TTC549 (cell line): ENCODE results near the gene KIAA0753.
"Not testable (repeated sequence)": the region's sequence is repeated elsewhere in the genome, so short reads cannot be mapped to it uniquely, and the experiment has no call there.

Experiments
- FAIRE-seq: peaks from 2 replicates; lab custom pipeline; 2012; peaks lifted over from hg19 to GRCh38; lab: Jason Lieb, UNC

KIAA0753 gene

DNA sequence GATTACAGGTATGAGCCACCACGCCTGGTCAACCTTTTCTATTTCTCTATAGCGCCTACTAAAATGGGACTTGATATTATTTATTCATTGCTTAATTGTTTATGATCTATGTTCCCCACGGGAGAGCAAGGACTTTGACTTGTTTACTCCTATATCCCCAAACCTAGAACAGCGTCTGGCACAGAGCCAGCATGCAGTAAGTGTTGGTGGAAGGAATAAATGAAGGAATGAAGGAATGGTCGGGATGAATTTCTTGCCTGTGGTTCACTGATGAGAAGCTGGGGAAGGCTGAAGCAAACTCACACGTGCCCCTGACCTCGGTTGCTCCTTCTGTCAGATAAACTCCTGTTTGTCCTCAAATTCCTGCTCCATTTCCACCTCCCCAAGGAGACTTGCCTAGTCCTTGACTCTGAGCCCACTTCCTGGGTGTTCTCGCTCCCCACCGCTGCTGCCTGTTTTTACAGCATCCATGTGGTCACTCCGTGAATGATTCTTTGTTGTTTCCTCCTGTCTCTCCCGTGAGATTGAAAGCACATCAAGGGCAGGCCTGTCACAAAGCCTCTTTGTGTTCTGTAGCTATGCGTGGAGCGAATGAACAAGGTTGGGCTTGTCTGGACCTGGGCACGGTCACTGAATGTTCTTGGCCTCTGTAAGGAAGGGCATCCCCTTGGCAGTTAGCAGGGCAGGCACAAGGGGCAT is 28.4 kb upstream of the KIAA0753 start:
- no peak for FAIRE-seq

DNA sequence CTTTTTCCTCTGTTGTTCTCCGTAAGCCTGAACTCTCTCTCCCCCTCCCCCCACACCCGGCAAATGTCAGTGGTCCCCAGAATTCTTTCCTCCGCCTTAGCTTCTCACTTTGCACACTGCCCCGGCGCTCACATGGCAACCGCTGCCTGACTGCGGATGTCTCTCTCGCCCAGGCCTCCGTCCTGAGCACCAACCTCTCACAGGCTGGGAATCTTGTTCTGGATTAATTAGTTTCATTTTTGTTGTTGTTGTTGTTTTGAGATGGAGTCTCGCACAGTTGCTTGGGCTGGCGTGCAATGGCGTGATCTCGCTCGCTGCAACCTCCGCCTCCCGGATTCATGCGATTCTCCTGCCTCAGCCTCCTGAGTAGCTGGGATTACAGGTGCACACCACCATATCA is 27.7 kb upstream of the KIAA0753 start:
- no peak for FAIRE-seq

DNA sequence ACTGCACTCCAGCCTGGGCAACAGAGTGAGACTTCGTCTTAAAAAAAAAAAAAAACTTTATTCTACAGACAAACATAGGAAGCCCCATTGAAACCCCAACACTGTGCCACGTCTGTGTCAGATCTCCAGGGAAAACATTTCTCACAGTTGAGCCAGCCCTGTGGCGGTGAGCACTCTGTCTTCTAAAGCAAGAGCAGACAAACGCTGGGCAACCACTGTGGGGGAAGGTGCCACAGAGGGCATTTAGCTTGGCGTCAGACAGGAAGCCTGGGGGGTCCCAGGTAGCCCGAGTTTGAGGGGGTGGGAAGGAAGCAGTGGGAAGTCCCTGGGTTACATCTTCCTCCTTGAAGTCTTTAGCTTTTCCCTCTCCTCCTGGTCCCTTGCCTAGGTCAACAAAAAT is 27.0 kb upstream of the KIAA0753 start:
- FAIRE-seq = no peak

GRCh38 chr17:6666557-6666956 is 26.0 kb upstream of the KIAA0753 start:
- FAIRE-seq = no peak

GRCh38 chr17:6666077-6666521 is 25.6 kb upstream of the KIAA0753 start:
- FAIRE-seq = peak; percentile 66

DNA sequence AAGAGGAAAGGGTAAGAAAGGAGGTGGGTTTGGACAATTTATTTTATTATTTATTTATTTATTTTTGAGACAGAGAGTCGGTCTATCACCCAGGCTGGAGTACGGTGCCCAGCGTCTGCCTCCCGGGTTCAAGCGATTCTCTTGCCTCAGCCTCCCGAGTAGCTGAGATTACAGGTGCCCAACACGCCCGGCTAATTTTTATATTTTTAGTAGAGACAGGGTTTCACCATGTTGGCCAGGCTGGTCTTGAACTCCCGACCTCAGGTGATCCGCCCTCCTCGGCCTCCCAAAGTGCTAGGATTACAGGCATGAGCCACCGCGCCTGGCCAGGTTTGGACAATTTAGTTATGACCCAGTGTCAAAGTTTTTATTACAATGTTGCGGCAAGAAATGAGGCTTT is 22.7 kb upstream of the KIAA0753 start:
- not testable (repeated sequence) for FAIRE-seq

DNA sequence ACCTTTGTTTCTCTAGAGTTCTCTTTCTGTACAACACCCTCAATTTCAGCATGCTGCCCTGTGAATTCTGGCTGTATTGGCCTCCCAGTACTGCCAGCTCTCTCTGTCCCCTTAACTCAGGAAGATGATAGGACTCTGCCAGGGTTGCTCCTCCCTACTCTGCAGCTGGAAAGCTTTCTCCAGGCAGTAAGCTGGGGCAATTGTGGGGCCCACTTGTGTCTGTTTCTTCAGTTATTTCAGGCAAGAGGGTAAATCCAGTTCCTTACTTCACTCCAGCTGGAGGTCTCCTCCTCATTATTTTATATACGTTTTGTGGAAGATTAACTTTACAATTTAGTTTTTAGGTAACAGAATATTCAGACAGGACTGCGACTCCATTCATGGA is 20.9 kb upstream of the KIAA0753 start:
- FAIRE-seq = no peak

GRCh38 chr17:6660805-6661463 is 20.4 kb upstream of the KIAA0753 start:
- FAIRE-seq = no peak

GRCh38 chr17:6660101-6660500 is 19.6 kb upstream of the KIAA0753 start:
- FAIRE-seq = no peak

DNA sequence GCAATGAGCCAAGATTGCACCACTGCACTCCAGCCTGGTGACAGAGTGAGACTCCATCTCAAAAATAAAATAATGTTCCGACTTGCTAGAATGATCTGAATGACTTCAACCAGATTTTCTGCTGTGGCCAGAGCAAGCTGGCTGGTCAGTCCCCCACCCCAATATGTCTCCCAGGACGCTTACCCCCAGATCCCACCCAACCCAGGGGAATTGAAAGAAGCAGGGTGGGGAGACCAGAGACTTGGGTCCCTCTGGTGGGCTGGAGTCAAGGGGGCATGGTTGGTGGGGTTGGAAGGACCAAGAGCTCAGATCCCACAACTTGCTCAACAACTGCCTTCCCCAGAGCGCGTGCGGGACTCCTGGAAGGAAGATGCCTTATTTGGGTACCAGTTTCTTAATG is 17.9 kb upstream of the KIAA0753 start:
- FAIRE-seq = not testable (repeated sequence)

DNA sequence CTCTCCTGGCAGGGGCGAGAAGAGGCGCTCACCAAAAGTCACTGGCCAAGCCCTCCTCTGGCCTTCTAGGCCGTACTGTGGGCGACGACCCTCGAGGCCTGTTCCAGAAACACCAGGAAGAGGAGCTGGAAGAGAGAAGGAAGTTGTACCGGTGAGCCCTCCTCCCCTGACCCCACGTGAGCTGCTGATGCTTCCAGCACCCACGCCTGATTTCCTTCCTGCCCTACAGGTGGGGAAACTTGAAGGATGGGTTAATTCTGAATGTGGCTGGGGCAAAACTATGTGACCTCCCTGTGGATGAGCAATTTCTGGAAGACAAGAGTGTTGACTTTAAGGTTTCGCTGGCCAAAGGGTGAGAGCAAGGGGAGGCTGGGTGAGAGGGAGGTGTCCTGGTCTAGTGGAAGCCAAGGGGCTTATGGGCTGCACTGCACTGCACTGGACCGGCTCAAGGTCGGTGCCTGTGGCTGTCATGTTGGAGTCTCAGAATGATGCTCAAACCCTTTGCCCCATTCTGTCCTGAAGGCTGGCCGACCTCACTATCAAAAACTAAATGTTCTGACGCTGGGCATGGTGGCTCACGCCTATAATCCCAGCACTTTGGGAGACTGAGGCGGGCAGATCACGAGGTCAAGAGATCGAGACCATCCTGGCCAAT is 17.2 kb upstream of the KIAA0753 start:
- no peak for FAIRE-seq

DNA sequence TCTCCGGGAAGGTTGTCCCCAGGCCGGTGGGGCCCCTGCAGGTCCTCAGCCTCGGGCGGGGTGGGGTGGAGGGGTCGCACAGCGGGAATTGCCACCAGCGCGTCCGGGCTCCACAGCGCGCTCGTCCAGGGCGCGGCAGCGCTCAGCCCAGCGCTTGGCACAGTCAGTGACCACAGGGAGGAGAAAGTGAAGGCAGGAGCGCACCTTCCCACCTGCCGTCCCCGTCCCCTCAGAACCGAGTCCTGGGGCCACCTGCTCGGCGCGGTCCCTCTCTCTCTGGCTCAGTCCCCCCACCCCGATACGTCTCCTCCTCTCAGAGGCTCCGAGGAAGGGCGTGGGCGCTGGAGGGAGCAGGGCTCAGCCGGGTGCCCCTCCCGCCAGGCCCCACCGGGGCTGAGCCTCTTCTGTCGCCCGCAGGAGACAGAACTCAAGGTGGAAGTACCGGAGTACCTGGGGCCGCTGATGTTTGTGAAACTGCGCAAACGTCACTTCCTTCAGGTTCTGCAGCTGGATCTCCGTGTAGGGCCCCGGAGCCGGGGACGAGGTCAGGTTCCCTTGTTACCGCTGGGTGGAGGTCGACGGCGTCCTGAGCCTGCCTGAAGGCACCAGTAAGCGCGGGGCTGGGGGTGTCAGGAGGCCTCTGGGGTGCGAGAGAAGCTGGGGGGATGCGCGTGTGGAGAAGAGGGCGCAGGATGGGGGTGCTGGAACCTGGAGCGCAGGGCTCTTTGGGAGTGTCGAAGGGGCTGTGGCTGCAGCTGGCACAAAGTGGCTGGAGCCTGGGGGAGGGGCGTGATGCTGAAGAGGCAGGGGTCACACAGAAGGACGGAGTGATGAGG is 16.5 kb upstream of the KIAA0753 start:
- not testable (repeated sequence) for FAIRE-seq

DNA sequence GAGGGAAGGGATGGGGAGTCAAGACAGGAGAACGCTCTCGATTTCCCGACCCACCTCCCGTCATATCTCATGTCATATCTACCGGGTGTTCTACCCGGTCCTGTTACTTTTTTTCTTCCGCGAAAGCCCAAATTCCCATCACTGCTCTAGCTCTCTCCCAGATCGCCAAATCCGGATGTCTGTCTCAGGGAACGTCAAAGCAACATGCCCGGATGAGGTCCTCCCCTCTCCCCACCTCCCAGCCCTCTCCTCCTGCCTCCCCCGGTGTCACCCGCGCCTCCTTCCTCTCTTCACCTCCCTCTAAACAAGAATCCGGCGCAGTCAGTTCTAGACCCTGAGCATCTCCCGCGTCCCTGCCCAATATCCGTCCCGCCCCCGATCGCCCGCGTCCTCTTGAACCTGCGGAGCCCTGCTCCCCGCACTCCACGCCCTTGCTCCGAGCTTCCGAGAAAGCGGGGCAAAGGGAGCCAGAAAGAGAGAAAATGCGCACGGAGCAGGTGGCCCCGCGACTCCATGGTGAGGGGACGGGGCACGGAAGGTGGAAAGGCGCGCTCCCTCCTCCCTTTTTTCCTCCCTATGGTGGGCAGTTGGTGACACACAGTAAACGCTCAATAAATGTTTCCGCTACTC is 15.3 kb upstream of the KIAA0753 start:
- not testable (repeated sequence) for FAIRE-seq

DNA sequence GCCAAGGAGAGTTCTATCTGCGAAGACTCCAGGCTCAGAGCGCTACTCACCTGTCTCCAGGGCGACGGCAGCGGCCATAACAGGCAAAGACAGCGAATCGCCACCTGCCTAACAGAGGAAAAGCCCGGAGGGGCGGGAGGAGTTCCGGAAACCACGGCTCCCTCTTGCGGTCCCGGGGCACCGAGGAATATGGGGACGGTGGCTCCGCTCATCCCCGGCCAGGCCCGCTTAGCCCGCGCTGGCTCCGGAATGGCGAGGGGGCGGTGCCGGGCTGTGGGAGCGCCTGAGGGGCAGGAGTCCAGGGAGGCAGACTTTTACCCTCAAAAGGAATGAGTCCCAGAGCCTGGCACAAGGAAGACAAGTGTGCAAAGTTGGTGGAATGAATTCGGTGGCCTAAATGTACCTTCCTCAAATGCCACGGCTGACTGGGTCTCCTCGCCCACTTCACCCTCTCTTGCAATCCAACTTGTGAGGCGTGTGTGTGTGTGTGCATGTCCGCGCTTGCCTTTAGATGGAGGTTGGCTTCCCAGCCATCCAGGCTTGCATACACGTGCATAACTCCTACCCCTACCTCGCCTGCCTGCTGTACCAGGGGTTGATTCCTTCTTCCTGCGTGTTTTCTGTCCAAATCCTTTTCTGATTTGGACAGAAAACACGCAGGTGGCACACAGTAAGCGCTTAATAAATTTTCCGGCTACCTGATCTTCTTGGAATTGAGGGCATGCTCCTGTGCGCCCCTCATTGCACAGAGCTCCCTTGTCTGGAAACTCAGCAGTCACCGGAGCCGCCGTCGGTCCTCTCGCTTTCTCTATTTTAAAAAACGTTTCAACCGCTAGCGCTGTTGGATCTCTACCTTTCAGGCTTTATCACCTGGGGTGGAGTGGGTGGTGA is 14.6 kb upstream of the KIAA0753 start:
- FAIRE-seq = no peak

GRCh38 chr17:6651919-6652452 is 11.5 kb upstream of the KIAA0753 start:
- FAIRE-seq = no peak

- FAIRE-seq = peak; percentile 73
These were observed 10.9 kb upstream of the KIAA0753 start, which contains the start of the genes C17orf100 and MED31 for GRCh38 chr17:6651354-6651918. Gene C17orf100, plus strand, starts transcription at chr17:6651762. Its CDS starts 152 bp downstream, at chr17:6651914. Gene MED31, minus strand, starts transcription at chr17:6651605. Its CDS starts 77 bp downstream, at chr17:6651528.

GRCh38 chr17:6648181-6648580 is 7.7 kb upstream of the KIAA0753 start:
- FAIRE-seq = no peak

GRCh38 chr17:6643451-6644125 is 3.1 kb upstream of the KIAA0753 start:
- no peak for FAIRE-seq

DNA sequence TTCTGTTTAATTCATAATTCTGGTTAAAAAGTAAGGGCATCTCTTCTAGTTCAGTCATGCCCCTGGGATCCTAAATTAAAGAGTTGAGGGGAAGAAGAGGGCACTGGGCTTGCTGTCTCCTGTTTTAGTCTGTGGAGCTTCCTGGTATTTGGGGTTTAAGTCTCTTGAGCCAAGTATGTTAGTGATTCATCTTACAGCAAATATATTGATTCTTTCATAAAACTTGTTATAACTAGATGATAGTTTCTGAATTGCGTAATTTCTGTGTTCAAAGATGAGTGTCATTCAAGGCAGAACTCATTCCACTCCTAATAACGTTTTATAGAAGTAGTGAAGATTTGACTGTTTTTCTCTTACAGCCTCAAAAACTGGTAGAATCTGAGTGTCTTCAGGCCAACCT is 2.1 kb upstream of the KIAA0753 start:
- no peak for FAIRE-seq
